ENCODE data around the gene RGS7. TPM values are rescaled to one million over a fixed set of nuclear protein-coding genes. Genes with fewer than 3 reads are reported as not detected.
"Not testable (repeated sequence)": the region's sequence is repeated elsewhere in the genome, so short reads cannot be mapped to it uniquely, and the experiment has no call there.

RGS7 gene
- total RNA-seq, 1 donor from 2014 or later = 16.0 TPM

DNA sequence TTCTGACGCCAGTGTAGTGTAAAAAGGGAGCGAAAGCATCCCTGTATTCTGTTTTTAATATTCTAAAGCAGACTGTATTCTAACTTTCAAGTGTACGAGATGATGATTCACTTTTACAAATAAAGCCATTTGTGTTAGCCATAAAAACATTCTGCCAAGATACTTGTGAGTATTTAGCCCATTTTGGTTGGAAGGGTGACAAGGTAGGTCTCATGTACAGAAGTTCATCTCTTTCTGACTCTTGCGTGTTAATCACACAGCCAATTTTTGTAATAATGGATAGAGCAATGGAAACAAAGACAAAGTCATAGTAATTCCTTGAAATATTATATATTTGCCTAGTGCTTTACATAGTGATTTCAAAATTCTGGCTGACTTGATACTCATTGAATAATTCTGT is 619.7 kb downstream of the RGS7 start:
- no peaks in the 10 kb centered on the region for H3K4me1 Mint-ChIP-seq (ENCODE audit: low read depth, unreplicated experiment)
- H3K27me3 Mint-ChIP-seq (ENCODE audit: unreplicated experiment) = no peaks in the 10 kb centered on the region
- no peak overlapping the region for H3K27ac Mint-ChIP-seq (ENCODE audit: unreplicated experiment)
- DNase-seq = no peak
- H3K9me3 Mint-ChIP-seq (ENCODE audit: unreplicated experiment) = no peaks in the 10 kb centered on the region
- no peaks in the 10 kb centered on the region for H3K36me3 Mint-ChIP-seq (ENCODE audit: unreplicated experiment)
- TF ChIP-seq, protein P1, sequence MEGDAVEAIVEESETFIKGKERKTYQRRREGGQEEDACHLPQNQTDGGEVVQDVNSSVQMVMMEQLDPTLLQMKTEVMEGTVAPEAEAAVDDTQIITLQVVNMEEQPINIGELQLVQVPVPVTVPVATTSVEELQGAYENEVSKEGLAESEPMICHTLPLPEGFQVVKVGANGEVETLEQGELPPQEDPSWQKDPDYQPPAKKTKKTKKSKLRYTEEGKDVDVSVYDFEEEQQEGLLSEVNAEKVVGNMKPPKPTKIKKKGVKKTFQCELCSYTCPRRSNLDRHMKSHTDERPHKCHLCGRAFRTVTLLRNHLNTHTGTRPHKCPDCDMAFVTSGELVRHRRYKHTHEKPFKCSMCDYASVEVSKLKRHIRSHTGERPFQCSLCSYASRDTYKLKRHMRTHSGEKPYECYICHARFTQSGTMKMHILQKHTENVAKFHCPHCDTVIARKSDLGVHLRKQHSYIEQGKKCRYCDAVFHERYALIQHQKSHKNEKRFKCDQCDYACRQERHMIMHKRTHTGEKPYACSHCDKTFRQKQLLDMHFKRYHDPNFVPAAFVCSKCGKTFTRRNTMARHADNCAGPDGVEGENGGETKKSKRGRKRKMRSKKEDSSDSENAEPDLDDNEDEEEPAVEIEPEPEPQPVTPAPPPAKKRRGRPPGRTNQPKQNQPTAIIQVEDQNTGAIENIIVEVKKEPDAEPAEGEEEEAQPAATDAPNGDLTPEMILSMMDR (IDR thresholded peaks at IDR 0.05; ENCODE audit: partially characterized antibody, unreplicated experiment) = no peak
- no peak overlapping the region for H3K4me3 Mint-ChIP-seq (ENCODE audit: unreplicated experiment)

DNA sequence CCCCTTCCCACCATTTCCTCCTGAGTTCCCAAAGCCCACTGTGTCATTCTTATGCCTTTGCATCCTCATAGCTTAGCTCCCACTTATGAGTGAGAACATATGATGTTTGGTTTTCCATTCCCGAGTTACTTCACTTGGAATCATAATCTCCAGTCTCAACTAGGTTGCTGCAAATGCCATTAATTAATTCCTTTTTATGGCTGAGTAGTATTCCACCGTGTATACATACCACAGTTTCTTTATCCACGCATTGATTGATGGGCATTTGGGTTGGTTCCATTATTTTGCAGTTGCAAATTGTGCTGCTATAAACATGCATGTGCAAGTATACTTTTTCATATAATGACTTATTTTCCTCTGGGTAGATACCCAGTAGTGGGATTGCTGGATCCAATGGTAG is 622.3 kb downstream of the RGS7 start:
- not testable (repeated sequence) for H3K27me3 Mint-ChIP-seq (ENCODE audit: unreplicated experiment); H3K4me1 Mint-ChIP-seq (ENCODE audit: low read depth, unreplicated experiment); H3K27ac Mint-ChIP-seq (ENCODE audit: unreplicated experiment); H3K36me3 Mint-ChIP-seq (ENCODE audit: unreplicated experiment); H3K9me3 Mint-ChIP-seq (ENCODE audit: unreplicated experiment); DNase-seq; H3K4me3 Mint-ChIP-seq (ENCODE audit: unreplicated experiment)

DNA sequence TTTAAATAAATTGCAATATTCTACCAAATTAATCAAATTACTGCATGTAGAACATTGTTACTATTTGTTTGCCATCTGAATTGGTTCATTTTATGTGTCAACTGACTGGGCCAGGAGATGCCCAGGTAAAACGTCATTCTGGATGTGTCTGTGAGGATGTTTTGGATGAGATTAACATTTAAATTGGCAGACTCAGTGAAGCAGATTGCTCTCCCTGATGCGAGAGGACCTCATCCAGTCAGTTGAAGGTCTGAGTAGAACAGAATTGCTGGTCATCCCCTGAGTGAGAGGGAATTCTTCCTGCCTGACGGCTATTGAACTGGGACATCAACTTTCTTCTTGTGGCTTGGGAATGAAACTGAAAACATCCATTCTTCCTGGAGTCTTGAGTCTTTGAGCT is 623.0 kb downstream of the RGS7 start:
- Mint-ChIP-seq H3K27me3 (ENCODE audit: unreplicated experiment) (no peaks in the 10 kb centered on the region), H3K4me3 (ENCODE audit: unreplicated experiment) (no peak overlapping the region), H3K4me1 (ENCODE audit: low read depth, unreplicated experiment) (no peaks in the 10 kb centered on the region), H3K9me3 (ENCODE audit: unreplicated experiment) (no peaks in the 10 kb centered on the region), H3K36me3 (ENCODE audit: unreplicated experiment) (no peaks in the 10 kb centered on the region), H3K27ac (ENCODE audit: unreplicated experiment) (no peak overlapping the region)
- no peak for DNase-seq
- TF ChIP-seq, protein P1 (IDR thresholded peaks at IDR 0.05; ENCODE audit: partially characterized antibody, unreplicated experiment) = no peak

DNA sequence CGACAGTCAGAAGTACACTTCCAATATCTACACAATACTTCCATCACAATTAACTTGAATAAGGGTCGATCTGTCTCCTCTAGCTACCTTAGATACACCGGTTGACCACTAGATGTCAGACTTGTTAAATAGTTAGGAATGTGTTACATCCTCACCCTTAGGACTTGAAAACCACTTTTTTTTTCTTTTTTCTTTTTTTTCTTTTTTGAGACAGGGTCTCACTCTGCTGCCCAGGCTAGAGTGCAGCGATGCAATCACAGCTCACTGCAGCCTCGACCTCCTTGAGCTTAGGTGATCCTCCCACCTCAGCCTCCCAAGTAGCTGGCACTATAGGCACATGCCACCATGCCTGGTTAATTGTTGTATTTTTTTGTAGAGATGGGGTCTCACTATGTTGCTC is 624.6 kb downstream of the RGS7 start:
- DNase-seq = no peak
- Mint-ChIP-seq H3K36me3 (ENCODE audit: unreplicated experiment) (no peaks in the 10 kb centered on the region), H3K4me1 (ENCODE audit: low read depth, unreplicated experiment) (no peaks in the 10 kb centered on the region), H3K27ac (ENCODE audit: unreplicated experiment) (no peak overlapping the region), H3K27me3 (ENCODE audit: unreplicated experiment) (no peaks in the 10 kb centered on the region), H3K4me3 (ENCODE audit: unreplicated experiment) (no peak overlapping the region), H3K9me3 (ENCODE audit: unreplicated experiment) (no peaks in the 10 kb centered on the region)
- TF ChIP-seq, protein P1 (IDR thresholded peaks at IDR 0.05; ENCODE audit: partially characterized antibody, unreplicated experiment) = peak; percentile 77

Small RNA genes within 50 kb of the gene (microRNA-seq; reads per million reads assigned to microRNA genes)
- gene MIR3123 (ENCODE audit: unreplicated experiment) = not detected

Other genes with a start within 250 kb of the RGS7 start
- 51.0 TPM for gene FH, start 162.6 kb upstream of the RGS7 start, total RNA-seq (ENCODE audit: unreplicated experiment)
- gene KMO, start 175.2 kb upstream of the RGS7 start, total RNA-seq (ENCODE audit: unreplicated experiment) = not detected